Activated CD4-positive, alpha-beta T cell treated with anti-CD3 and anti-CD28 coated beads, Interleukin-2, Interleukin-4, amounts not matched to agents 100 ng/mL and 50 ng/mL, durations not matched to agents 16 hours and 8 hours (primary cell): Measurements from ENCODE around the gene TMEM80.

ENCODE experiments used
- DNase-seq: peaks from one replicate; pipeline ENCODE4 v3.0.0-alpha.2; 2020; ENCODE audit warnings: low spot score

Gene TMEM80

DNA sequence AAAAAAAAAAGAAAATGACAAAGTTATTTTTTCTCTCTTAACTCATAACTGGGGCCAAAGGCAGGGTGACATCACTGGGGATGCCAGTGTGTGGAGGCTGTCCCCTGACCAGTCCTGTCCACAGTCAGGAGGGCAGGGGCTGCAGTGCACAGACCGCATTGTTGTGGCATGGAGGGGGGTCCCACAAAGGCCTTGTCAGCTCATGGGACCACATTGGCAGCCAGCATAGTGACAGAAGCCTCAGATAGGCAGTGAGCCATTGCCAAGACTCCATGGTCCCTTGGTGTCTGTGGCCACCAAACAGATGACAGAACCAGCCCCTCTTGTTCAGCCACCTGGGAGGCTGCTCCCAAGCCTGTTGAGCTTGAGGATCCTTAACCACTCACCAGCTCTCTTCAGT, 4.1 kb downstream of the TMEM80 start:
- DNase-seq: no peak

DNA sequence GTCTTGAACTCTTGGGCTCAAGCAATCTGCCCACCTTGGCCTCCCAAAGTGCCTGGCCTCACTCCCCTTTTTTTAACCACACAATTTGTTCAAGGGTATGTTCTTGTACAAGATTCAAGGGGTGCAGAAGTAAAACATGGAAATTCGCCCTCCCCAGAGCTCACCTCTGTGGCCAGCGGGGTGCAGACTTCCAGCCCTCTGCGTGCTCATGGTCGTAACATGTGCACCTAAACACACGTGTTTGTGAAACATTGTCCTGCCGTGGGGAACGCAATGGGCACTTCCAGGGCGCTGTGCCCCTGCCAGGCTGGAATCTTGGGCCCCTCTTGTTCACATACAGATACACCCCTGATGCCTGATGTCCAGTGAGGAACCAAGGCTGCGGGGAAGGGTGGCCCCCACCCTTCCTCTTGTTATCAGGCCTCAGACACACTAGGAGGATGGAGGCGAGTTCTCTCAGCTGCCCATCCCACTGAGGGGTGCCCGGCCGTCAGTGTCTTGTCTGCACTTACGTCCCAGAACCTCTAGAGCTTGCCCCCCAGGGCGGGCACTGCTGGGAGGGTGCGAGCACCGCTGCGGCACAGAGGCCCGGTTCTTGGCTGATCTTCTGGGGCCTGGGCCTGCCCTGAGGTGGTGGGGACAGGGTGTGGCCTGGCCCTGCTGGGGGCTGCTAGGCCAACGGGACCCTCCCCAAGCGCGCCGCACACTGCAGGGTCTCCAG, 6.3 kb downstream of the TMEM80 start:
- DNase-seq: no peak

- no peak for DNase-seq
These were observed 7.1 kb downstream of the TMEM80 start for GRCh38 chr11:702462-703461.

- DNase-seq: no peak
These were observed 7.9 kb downstream of the TMEM80 start for GRCh38 chr11:703506-703905.

DNA sequence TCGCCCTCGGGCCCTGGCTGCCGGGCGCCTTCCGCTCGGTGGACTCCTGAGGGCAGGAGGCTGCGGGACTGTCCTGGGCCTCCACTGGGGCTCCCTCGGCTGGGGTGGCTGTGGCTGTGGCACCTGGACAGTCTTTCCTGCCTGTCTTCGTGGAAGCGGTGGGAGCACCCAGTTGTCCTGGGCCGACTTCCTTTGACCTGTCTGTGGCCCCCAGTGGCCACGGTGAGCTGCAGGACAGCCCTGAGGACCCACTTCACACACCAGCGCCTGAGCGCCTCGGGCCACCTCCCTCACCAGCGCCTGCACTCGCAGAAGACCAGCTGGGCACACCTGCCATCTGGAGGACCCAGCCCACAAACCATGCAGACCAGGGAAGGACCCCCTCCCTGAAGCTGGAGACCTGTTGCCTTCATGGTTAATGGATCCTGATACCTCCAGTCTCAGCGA, 8.6 kb downstream of the TMEM80 start:
- no peak for DNase-seq

DNA sequence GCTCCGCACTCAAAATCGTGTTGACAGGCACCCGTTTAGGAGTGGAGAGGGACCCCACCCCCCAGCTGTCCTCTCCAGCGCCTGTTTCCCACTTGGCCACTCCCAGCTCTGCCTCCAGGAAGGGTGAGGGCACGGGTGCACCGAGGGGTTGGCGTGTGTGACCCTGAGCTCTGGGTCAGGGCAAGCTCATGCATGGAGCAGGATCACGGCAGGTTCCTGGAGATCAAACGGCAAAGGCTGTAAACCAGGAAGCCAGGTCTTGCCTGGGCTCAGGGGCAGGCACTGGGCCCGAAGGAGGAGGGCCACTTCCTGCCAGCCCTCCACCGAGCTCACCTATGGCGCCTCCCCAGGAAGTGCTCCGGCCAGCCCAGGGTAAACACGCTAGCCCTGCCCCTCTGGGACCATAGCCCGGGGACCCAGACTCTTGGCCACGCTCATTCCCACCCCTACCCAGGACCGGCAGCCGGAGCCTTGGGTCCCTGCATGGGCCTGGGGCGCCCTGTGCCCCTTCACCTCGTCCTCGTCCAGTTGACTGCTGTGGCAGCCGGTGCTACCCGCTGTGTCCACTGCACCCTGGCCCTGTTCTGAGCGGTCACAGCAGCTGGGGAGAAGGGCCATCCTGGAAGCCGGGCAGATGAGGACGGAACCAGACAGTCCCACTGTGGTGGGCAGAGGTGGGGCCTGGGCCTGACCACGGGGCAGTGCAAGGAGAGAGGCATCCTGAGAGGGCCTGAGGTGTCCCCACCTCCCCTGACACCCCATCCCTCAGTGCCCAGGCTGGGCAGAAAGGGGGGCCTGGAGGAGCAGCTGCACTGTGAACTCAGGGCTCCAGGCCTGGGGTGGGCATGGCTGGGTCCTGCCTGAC, 9.4 kb downstream of the TMEM80 start:
- no peak for DNase-seq

GRCh38 chr11:705646-706438, 10.2 kb downstream of the TMEM80 start, which contains the start of gene EPS8L2:
EPS8L2 (plus strand) TSS chr11:706231; CDS start chr11:709408, 3,177 bp downstream.
- no peak for DNase-seq

- no peak for DNase-seq
These were observed 10.9 kb downstream of the TMEM80 start for GRCh38 chr11:706439-706956.

- no peak for DNase-seq
These were observed 11.6 kb downstream of the TMEM80 start for GRCh38 chr11:706957-707816.

GRCh38 chr11:707817-708420, 12.3 kb downstream of the TMEM80 start:
- DNase-seq: no peak

GRCh38 chr11:708511-708910, 12.9 kb downstream of the TMEM80 start:
- DNase-seq: no peak

GRCh38 chr11:709109-709997, 13.7 kb downstream of the TMEM80 start:
- DNase-seq: no peak

- DNase-seq: no peak
These were observed 18.8 kb downstream of the TMEM80 start for GRCh38 chr11:714436-714835.

DNA sequence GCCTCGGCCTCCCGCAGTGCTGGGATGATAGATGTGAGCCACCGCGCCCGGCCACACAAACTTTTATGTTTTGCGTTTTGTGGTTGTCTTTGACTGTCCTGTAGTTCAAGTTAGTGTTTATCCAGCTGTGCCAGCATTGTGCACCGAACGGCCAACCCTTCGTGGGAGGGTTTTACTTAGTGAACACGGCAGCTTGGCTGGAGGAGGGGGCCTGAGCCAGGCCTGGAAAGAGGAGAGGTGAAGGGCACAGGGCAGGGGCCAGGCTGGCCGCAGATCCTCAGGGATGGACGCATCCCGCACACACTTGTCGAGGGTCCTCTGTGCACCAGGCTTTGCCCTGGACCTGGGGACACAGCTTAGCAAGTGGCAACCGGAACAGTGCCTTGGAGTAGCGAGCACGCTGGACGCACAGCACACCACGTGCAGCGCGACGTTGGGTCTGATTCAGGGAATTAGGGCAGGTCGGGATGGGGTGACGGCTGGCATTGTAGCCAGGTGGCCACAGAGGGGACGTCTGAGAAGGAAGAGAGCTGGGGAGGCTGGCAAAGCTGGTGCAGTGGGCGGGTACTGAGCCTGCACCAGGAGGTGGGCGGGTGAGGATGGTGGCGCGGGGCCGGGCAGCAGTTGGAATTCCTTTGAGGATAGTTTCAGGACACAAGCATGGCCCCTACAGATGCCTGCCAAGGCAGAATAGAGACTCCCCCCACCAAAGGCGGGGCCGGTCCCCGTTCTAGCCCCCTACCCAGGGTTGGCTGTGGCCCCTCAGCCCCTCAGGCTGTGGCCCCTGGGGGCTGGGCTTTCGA, 23.8 kb downstream of the TMEM80 start:
- no peak for DNase-seq

DNA sequence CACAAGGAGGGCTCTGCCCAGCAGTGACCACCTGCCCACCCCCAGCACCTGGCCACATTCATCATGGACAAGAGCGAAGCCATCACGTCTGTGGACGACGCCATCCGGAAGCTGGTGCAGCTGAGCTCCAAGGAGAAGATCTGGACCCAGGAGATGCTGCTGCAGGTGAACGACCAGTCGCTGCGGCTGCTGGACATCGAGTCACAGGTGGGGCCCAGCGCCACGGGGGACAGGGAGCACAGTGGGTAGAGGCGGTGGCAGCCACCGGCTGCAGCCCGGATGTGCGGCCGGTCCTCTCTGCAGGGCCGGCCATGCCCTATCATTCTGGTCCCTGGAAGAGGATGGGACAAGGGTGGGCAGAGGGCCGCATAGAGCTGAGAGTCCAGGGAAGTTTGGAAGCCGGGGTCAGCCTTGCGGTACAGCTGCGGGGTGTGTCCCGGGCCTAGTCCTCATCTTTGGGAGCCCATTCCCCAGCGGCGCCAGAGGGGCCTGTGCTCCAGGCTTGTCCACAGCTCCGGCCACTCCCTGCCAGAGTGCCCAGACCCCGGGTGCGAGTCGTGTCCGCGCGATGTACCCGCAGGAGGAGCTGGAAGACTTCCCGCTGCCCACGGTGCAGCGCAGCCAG, 24.5 kb downstream of the TMEM80 start:
- DNase-seq: no peak

DNA sequence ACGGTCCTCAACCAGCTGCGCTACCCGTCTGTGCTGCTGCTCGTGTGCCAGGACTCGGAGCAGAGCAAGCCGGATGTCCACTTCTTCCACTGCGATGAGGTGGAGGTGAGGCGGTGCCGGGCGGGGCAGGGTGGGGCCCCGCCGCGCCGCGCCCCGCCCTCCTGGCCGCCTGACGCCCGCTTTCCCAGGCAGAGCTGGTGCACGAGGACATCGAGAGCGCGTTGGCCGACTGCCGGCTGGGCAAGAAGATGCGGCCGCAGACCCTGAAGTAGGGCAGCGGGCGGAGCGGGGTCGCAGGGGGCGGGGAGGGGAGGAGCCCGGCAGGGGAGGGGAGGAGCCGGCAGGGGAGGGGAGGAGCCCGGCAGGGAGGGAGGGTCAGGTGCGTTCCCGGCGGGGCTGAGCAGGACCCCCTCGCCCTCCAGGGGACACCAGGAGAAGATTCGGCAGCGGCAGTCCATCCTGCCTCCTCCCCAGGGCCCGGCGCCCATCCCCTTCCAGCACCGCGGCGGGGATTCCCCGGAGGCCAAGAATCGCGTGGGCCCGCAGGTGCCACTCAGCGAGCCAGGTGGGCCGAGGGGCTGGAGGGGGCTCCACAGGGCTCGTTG, 25.1 kb downstream of the TMEM80 start:
- no peak for DNase-seq
